ENCODE measurements around the gene ATP2A1.
A peak's percentile ranks its signal among the peaks of the same experiment; 100 is the strongest.
"Not testable (repeated sequence)": the region's sequence is repeated elsewhere in the genome, so short reads cannot be mapped to it uniquely, and the experiment has no call there.

ATP2A1 gene

DNA sequence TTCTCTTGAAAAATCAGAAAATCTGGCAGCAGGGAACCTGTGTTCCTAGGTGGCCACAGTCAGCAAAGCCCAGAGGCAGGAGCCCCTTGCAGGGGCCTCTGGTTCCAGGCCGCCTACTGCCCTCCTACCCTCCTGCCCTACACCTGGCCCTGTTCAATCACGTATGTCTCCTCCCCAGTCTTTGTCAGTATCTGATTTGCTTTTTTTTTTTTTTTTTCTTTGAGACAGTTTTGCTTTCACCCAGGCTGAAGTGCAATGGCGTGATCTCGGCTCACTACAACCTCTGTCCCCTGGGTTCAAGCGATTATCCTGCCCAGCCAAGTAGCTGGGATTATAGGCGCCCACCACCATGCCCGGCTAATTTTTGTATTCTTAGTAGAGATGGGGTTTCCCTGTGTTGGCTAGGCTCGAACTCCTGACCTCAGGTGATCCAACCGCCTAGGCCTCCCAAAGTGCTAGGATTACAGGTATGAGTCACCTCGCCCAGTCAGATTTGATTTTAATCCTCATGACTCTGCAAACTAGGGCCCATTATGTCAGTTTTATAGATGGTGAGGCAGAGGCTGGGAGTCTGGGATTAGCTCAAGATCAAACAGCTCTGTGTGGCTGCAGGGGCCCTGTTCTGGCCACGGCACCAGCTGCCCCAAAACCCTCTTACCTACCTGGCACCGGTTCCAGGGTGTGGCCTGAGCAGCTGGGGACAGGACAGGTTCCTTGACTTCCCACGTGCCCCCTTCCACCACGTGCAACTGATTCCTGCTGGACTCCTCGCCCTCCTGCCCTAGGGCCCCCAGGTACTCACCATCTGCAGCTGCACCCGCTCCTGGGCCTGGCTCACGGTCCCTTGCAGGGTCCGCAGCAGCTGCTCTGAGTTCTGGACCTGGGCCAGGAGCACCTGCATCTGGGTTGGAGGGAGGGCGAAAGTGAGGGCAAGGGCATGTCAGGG lies 32.1 kb downstream of the ATP2A1 start:
- DNase-seq, result no peak
- peak; percentile 48 for ATAC-seq

DNA sequence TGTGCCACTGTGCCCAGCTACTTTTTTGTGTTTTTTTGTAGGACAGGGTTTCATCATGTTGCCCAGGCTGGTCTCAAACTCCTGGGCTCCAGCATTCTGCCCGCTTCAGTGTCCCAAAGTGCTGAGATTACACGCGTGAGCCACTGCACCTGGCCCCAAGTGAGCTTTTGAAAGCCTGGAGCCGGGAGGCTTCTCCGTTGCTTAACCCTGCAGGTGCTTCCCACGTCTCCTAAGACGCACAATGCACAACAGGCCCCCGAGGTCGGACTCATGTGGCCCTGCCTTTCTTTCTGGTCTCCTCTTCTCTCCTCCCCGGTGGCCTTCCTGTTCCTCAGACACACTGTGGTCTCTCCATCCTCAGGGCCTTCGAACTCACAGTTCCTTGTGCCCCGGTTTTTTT lies 34.3 kb downstream of the ATP2A1 start:
- DNase-seq (no peak), ATAC-seq (no peak)

GRCh38 chr16:28913946-28914724 lies 35.8 kb downstream of the ATP2A1 start:
- ATAC-seq, result no peak
- no peak for DNase-seq

GRCh38 chr16:28915181-28915580 lies 36.9 kb downstream of the ATP2A1 start:
- ATAC-seq (no peak), DNase-seq (no peak)

DNA sequence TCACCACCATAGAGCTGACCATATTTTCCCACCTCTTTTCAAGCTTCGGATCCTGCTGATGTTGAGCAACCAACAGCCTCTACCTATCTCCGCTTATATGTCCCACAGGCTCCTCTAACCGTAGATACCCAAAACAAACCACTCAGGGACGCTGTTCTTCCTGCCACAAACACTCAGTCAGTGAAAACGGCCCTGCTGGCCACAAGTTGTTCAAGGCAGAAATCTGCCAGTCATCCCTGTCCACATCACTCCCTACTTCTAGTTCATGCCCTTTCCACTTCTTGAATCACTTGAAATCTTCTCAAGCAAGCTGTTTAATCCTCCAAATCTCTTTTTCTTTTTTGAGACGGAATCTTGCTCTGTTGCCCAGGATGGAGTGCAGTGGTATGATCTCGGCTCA lies 38.8 kb downstream of the ATP2A1 start:
- ATAC-seq (no peak), DNase-seq (no peak)

- no peak for DNase-seq
- ATAC-seq, result no peak
Measured at GRCh38 chr16:28918698-28919097, 40.4 kb downstream of the ATP2A1 start.

DNA sequence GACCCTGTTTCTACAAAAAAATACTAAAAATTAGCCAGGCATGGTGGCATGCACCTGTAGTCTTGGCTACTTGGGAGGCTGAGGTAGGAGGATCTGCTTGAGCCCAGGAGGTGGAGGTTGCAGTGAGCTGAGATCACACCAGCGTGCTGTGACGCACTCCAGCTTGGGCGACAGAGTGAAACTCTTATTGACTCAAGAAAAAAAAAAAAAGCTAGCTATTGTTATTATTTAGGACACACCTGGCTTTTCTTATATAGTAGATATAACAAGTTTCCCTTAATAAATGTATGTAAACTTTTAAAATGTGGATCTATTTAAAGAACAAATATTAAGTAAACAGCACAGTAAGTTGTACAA lies 44.9 kb downstream of the ATP2A1 start:
- no peak for ATAC-seq
- DNase-seq, result no peak

GRCh38 chr16:28923652-28924398 lies 45.5 kb downstream of the ATP2A1 start:
- no peak for ATAC-seq
- no peak for DNase-seq

GRCh38 chr16:28924399-28924761 lies 46.1 kb downstream of the ATP2A1 start:
- no peak for ATAC-seq
- no peak for DNase-seq

DNA sequence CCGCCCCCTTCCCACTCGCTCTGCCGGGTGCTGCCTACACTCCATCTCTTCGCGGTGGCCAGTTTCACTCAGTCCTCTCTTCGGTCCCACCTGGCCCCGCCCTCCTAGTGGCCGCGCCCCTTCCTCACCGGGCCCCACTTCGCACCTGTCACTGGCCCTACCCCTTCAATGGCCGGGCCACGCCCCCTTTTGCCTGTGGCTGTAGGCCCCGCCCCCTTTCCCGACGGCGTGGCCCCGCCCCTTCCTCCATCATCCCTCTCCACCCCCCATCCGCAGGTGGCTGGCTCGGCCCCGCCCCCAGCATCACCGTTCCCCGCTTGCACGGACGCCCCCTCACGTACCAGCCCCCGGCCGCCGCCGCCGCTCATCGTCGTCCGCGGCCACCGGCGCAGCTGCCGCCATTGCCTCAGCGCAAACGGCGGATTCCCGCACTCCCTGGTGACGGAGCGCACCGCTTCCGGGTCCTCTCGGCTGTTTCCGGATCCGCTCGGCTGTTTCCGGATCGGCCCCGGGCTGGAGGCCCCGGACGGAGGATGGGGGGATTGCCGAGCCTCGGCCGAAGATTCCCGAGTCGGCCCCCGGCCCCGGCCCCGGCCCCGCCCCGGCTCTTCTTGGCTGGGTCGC lies 46.6 kb downstream of the ATP2A1 start, which contains the start of gene RABEP2:
RABEP2 (minus strand) TSS at position 477 of the 624 bp plus-strand sequence; CDS start at position 402, 75 bp downstream.
- ATAC-seq, result peak; percentile 89
- peak; percentile 99 for DNase-seq

- ATAC-seq (peak; percentile 75), DNase-seq (peak; percentile 88)
Measured at GRCh38 chr16:28925386-28926228, 47.3 kb downstream of the ATP2A1 start.

DNA sequence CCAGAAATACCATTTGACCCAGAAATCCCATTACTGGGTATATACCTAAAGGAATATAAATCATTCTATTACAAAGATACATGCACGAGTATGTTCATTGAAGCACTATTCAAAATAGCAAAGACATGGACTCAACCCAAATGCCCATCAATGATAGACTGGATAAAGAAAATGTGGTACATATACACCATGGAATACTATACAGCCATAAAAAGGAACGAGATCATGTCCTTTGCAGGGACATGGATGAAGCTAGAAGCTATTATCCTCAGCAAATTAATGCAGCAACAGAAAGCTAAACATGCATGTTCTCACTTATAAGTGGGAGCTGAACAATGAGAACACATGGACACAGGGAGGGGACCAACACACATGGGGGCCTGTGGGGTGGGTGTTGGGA lies 48.0 kb downstream of the ATP2A1 start:
- ATAC-seq, result not testable (repeated sequence)

GRCh38 chr16:28927815-28928214 lies 49.5 kb downstream of the ATP2A1 start:
- no peak for DNase-seq
- ATAC-seq, result no peak

More for the DNA sequence above, 48.0 kb downstream of the ATP2A1 start:
- DNase-seq, result not testable (repeated sequence)

DNA sequence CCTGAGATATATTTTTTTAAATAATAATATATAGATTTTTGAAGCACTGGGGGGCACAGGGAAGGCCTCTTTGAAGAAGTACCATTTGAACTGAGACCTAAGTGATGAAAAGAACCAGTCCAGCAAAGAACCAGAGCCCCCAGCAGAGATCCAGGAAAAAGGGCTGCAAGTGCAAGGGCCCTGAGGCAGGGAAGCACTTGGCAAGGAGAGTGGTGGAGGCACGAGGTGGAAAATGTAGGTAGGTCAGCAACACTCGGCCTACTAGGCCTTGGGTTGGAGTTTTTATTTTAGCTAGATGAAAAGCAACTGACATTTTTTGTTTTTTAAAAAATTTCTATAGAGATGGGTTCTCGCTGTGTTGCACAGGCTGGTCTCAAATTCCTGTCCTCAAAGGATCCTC lies 51.9 kb downstream of the ATP2A1 start:
- no peak for ATAC-seq
- DNase-seq, result no peak

DNA sequence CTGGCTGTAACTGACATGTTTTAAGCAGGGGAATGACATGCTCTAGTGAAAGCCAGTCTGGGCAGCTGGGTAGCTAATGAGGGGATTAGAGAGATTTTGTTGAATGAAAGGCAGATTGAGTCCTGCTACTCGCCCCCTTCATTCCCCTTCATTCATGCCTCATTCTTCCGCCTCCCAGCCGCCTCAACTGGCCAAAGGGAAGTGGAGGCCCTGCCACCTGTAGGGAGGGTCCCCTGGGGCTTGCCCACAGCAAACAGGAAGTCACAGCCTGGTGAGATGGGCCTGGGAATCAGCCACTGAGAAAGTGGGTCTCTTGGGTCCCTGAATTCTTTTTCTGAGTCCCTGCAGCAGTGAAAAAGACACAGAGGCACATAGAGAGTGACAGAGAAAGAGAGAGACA lies 52.4 kb downstream of the ATP2A1 start:
- peak; percentile 43 for DNase-seq
- no peak for ATAC-seq

DNA sequence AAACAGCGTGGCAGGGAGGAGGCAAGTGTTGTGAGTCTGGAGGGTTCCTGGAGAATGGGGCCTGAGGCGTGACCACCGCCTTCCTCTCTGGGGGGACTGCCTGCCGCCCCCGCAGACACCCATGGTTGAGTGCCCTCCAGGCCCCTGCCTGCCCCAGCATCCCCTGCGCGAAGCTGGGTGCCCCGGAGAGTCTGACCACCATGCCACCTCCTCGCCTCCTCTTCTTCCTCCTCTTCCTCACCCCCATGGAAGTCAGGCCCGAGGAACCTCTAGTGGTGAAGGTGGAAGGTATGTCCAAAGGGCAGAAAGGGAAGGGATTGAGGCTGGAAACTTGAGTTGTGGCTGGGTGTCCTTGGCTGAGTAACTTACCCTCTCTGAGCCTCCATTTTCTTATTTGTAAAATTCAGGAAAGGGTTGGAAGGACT lies 53.5 kb downstream of the ATP2A1 start, which contains the start of gene CD19:
CD19 (plus strand) TSS at position 171 of the 425 bp plus-strand sequence; CDS start at position 201, 30 bp downstream.
- ATAC-seq (no peak), DNase-seq (peak; percentile 27)

- ATAC-seq, result no peak
- no peak for DNase-seq
Measured at GRCh38 chr16:28932339-28933141, 54.3 kb downstream of the ATP2A1 start.

DNA sequence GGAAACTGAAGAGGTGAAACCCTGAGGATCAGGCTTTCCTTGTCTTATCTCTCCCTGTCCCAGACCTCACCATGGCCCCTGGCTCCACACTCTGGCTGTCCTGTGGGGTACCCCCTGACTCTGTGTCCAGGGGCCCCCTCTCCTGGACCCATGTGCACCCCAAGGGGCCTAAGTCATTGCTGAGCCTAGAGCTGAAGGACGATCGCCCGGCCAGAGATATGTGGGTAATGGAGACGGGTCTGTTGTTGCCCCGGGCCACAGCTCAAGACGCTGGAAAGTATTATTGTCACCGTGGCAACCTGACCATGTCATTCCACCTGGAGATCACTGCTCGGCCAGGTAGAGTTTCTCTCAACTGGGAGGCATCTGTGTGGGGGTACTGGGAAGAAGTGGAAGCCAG lies 54.9 kb downstream of the ATP2A1 start:
- DNase-seq (no peak), ATAC-seq (no peak)

DNA sequence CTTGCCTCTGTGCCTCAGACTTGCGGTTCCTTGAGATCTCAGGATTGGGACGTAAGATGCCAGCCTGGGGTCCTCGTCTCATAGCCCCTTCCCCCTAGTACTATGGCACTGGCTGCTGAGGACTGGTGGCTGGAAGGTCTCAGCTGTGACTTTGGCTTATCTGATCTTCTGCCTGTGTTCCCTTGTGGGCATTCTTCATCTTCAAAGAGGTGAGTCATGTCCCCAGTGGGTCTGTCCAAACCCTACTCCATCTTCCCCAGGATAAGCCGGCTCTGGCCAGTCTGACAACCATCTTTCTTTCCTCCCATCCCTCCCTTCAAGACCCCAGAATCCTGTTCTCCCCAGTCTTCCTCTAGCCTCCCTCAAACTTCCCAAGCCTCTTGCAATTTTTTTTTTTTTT lies 57.1 kb downstream of the ATP2A1 start:
- ATAC-seq, result no peak
- no peak for DNase-seq
